Measurements from ENCODE around the gene CCL25.

CCL25 gene

GRCh38 chr19:8045872-8046568 lies 6.5 kb upstream of the CCL25 start:
- DNase-seq (ENCODE audit: low spot score) = no peak

GRCh38 chr19:8046569-8047165 lies 5.9 kb upstream of the CCL25 start:
- no peak for DNase-seq (ENCODE audit: low spot score)

GRCh38 chr19:8050274-8051096 lies 2.1 kb upstream of the CCL25 start:
- DNase-seq (ENCODE audit: low spot score) = peak; percentile 94

GRCh38 chr19:8054169-8054568 lies 1.6 kb downstream of the CCL25 start:
- DNase-seq (ENCODE audit: low spot score) = no peak

GRCh38 chr19:8056533-8056932 lies 4.0 kb downstream of the CCL25 start:
- DNase-seq (ENCODE audit: low spot score) = no peak

DNA sequence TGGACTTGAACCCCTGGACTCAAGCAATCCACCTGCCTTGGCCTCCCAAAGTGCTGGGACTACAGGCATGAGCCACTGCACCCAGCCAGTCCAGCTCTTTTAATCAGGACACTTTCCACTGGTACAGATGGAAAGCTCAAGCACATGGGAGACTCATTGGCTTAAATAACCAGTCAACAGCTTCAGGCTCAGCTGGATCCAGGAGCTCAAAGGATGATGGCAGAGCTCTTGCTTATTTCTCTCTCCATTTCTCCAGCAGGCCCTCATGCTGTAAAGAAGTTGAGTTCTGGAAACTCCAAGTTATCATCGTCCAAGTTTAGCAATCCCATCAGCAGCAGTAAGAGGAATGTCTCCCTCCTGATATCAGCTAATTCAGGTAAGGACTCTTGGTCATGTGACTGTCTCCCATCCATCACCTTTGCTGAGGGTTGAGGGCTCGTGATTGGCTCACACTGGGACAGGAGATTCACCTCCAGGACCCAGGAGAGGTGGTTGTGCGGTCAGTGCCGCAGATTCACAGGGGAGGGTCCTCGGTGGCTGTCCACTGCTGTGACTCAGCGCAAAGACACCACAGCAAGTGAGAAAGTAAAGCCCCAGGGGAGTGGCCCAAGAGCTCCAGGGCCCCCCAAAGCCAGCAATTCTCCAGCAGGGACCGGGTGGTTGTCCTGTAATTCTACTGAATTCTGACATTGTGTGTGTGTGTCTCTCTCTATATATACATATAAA lies 5.1 kb downstream of the CCL25 start:
- DNase-seq (ENCODE audit: low spot score) = no peak

DNA sequence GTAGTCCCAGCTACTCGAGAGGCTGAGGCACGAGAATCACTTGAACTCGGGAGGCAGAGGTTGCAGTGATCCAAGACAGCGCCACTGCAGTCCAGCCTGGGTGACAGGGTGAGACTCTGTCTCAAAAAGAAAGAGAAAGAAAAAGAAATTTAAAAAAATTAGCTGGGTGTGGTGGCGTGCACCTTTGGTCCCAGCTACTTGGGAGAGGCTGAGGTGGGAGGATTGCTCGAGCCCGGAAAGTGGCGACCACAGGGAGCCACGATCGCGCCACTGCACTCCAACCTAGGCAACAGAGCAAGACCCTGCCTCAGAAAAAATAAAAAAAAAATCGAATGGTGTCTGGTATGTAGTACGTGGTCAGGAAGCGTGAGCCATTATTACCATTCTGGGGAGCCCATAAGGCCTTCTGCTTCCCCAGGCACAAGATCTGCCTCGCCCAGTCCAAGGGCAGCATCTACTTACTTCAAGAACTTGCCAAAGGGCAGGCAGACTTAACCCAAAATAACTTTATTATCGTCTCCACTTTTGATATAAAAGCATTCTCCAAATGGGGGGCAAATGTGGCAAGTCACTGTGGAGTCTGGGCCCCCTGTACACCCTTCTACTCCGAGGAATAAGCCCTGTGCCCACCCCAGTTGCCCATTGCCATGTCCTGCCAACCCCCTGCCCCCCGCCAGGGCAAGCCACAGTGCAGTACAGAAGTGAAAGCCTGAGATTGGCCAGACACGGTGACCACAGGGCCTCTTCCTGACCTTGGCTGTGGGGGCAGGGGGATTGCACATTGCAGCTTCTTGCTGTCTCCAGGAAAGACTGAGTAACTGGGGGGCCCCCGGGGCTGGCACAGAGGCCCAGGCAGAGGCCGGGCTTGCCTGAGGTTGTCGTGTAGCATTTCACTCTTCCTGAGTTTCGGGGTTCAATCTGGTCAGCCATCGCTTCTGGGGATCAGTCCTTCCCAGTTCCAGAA lies 12.6 kb downstream of the CCL25 start:
- no peak for DNase-seq (ENCODE audit: low spot score)

- no peak for DNase-seq (ENCODE audit: low spot score)
These were observed 13.3 kb downstream of the CCL25 start for GRCh38 chr19:8065875-8066261.

- DNase-seq (ENCODE audit: low spot score) = no peak
These were observed 16.8 kb downstream of the CCL25 start for GRCh38 chr19:8069096-8069973.

- no peak for DNase-seq (ENCODE audit: low spot score)
These were observed 19.4 kb downstream of the CCL25 start for GRCh38 chr19:8071912-8072311.

GRCh38 chr19:8074501-8074900 lies 21.9 kb downstream of the CCL25 start:
- no peak for DNase-seq (ENCODE audit: low spot score)

- DNase-seq (ENCODE audit: low spot score) = no peak
These were observed 22.9 kb downstream of the CCL25 start for GRCh38 chr19:8075158-8076074.

DNA sequence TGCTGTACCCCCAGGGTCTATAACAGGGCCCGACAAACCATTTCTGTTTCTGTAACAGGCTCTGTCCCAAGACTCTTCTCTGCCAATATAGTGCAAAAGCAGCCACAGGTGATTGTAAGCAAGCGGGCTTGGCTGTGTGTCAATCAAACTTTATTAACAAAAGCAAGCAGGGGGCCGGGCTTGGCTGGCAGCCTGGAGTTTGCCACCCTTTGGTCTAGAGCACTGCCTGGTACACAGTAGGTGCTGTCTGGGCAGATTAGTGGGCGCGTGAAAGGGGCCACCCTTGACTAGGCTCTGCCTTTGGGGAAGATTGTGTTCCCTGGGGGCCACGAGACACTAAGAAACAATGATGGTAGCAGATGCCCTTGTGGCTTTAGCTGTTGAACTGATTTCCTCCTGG lies 27.4 kb downstream of the CCL25 start:
- no peak for DNase-seq (ENCODE audit: low spot score)

GRCh38 chr19:8080832-8081231 lies 28.3 kb downstream of the CCL25 start:
- no peak for DNase-seq (ENCODE audit: low spot score)

DNA sequence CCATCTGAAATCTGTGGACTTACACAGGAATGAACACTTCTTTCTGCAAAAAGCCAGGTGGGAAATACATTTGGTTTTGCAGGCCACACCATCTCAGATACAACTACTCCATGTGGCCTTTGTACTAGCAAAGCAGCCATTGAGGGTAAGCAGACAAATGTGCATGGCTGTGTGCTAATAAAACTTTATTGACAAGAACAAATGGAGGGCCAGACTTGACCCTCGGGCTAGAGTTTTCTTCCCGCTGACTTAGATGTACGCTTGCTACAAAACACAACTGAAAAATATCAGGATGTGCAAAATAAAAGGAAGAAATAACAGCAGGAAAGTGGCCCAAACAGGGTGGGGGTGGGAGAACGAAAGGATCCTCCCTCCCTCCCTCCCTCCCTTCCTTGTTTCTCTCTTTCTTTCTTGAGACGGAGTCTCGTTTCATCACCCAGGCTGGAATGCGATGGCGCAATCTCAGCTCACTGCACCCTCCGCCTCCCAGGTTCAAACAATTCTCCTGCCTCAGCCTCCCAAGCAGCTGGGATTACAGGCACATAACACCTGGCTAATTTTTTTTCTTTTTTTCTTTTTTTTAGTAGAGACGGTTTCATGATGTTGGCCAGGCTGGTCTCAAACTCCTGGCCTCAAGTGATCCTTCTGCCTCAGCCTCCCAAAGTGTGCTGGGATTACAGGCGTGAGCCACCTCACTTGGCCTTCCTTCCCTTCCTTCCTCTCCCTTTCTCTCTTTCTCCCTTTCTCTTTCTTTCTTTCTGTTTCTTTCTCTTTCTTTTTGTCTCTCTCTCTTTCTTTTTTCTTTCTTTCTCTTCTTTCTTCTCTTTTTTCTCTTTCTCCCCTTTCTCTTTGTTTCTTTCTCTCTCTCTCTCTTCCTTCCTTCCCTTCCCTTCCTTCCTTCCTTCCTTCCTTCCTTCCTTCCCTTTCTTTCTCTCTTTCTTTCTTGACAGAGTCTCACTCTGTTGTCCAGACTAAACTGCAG lies 29.3 kb downstream of the CCL25 start:
- DNase-seq (ENCODE audit: low spot score) = no peak

- DNase-seq (ENCODE audit: low spot score) = no peak
These were observed 30.6 kb downstream of the CCL25 start for GRCh38 chr19:8083141-8083540.

DNA sequence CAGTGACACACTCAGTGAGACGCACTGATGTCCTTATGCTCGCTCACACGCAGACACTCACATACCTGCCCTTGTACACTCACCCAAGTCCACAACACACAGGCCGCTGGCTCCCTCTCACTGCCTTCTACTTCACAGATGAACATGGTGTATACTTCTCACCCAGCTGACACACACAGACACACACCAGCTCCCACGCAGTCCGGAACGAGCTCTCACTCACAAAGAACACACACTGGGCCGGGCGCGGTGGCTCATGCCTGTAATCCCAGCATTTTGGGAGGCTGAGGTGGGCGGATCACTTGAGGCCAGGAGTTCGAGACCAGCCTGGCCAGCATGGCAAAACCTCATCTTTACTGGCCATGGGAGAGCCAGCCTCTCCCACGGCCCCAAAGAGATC lies 31.6 kb downstream of the CCL25 start:
- no peak for DNase-seq (ENCODE audit: low spot score)

Data from SW480 (cell line).